GM21723 (cell line): ENCODE measurements around the gene METTL14.
"Not testable (repeated sequence)": the region's sequence is repeated elsewhere in the genome, so short reads cannot be mapped to it uniquely, and the experiment has no call there.

Source experiments
- ATAC-seq: cut with Tn5 transposase; IDR thresholded peaks from one replicate; pipeline ENCODE4 v1.9.1; 2021; ENCODE audit warnings: mild to moderate bottlenecking, moderate library complexity; ENCODE audit not compliant: unreplicated experiment

The METTL14 gene

GRCh38 chr4:118684873-118685811 is at the start of gene METTL14:
Gene METTL14 (plus strand): TSS chr4:118685392. CDS start chr4:118685535, 143 bp downstream.
- peak; percentile 100 for ATAC-seq

- not testable (repeated sequence) for ATAC-seq
Measured at GRCh38 chr4:118636126-118636525, 49.1 kb upstream of the METTL14 start.

- ATAC-seq: not testable (repeated sequence)
Measured at GRCh38 chr4:118664665-118665064, 20.5 kb upstream of the METTL14 start.

GRCh38 chr4:118669220-118669619 is 16.0 kb upstream of the METTL14 start:
- ATAC-seq: not testable (repeated sequence)

- not testable (repeated sequence) for ATAC-seq
Measured at GRCh38 chr4:118670968-118671367, 14.2 kb upstream of the METTL14 start.

GRCh38 chr4:118676128-118676527 is 9.1 kb upstream of the METTL14 start:
- no peak for ATAC-seq

GRCh38 chr4:118680808-118681207 is 4.4 kb upstream of the METTL14 start:
- no peak for ATAC-seq

GRCh38 chr4:118682928-118683327 is 2.3 kb upstream of the METTL14 start:
- ATAC-seq: no peak

- ATAC-seq: no peak
Measured at GRCh38 chr4:118683513-118683912, 1.7 kb upstream of the METTL14 start.

GRCh38 chr4:118703118-118703517 is 17.9 kb downstream of the METTL14 start:
- no peak for ATAC-seq

- ATAC-seq: no peak
Measured at GRCh38 chr4:118711052-118711451, 25.9 kb downstream of the METTL14 start.

GRCh38 chr4:118712872-118713271 is 27.7 kb downstream of the METTL14 start:
- ATAC-seq: no peak

GRCh38 chr4:118714682-118715081 is 29.5 kb downstream of the METTL14 start:
- no peak for ATAC-seq

GRCh38 chr4:118716304-118716703 is 31.1 kb downstream of the METTL14 start:
- ATAC-seq: no peak

- no peak for ATAC-seq
Measured at GRCh38 chr4:118718511-118719170, 33.4 kb downstream of the METTL14 start.

- ATAC-seq: no peak
Measured at GRCh38 chr4:118721752-118722151, 36.6 kb downstream of the METTL14 start.

GRCh38 chr4:118723369-118723768 is 38.2 kb downstream of the METTL14 start:
- ATAC-seq: no peak

- no peak for ATAC-seq
Measured at GRCh38 chr4:118727360-118727759, 42.2 kb downstream of the METTL14 start.

GRCh38 chr4:118729287-118730286 is 44.4 kb downstream of the METTL14 start:
- ATAC-seq: no peak

- no peak for ATAC-seq
Measured at GRCh38 chr4:118730683-118731082, 45.5 kb downstream of the METTL14 start.
